Measurements from ENCODE around the gene SMC1A.
"Not testable (repeated sequence)": the region's sequence is repeated elsewhere in the genome, so short reads cannot be mapped to it uniquely, and the experiment has no call there.

Gene SMC1A

DNA sequence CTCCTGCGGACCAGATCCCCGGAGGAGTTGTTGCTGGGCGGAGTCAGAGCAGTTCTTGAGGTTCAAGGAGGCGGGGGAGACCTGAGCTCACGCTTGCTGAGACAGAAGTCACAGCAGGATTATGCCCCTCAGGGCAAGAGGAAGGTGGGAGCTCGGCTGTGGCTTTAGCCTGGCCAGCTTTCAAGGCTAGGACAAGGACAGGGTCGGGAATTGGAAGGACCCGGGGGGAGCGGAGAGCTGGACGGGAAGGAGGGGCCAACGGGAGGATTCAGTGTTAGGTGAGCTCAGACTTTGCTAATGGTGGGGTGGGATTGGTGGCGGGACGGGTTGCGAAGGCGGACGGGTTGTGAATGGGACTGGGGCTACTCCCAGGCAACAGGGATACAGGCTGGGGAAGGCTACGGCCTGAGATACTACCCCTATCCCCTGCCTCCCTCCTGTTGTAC lies 430 bp upstream of the SMC1A start, which contains the start of gene RIBC1:
Gene RIBC1, plus strand, starts transcription at position 13 of the 446 bp plus-strand sequence. CDS start 3,404 bp downstream, outside the sequence.
- DNase-seq (ENCODE audit: low read depth): no peak

DNA sequence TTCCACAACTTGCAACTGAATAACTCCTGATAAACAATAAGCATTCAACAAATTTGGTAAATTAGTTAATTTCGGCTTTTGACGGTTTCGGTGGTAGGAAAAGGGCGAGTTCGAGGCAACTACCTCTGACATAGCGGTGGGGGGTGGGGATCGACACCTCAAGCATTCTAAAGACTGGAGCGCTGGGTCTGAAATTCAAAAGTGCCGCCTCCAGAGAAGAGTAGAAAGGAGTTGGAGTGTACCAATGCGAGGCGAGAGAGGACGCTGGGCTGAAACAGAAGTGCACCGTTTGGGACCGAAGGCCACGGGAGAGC lies 725 bp downstream of the SMC1A start:
- DNase-seq (ENCODE audit: low read depth): peak; percentile 54

DNA sequence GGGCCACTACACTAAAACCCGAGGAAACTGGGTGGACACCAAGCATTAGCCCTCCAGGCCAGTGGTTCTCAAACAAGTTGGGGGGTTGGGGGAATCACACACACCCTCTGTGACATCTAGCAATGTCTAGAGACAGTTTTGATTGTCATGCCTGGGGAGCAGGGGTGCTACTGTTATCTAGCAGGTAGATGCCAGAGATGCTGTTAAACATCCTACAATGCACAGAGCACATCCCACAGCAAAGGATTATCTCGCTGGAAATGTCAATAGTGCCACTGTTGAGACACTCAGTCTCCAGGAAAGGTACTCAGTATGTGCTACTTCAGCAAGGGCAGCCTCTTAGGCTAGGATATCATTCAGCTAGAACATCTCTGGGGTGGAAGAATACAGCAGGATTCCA lies 1.3 kb downstream of the SMC1A start:
- DNase-seq (ENCODE audit: low read depth): no peak

DNA sequence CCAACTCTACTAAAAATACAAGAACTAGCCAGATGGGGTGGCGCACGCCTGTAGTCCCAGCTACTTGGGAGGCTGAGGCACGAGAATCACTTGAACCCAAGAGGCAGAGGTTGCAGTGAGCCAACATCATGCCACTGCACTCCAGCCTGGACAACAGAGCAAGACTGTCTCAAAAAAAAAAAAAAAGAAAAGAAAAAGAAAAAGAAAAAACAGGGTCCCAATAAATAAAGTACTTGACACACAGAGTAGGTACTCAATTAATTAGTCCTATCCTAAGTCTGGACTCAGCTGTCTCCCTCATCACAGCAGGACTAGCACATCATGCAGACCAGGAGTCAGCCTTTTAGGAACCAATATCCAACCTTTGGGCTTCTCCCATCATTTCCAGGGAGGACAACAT lies 2.1 kb downstream of the SMC1A start:
- not testable (repeated sequence) for DNase-seq (ENCODE audit: low read depth)

DNA sequence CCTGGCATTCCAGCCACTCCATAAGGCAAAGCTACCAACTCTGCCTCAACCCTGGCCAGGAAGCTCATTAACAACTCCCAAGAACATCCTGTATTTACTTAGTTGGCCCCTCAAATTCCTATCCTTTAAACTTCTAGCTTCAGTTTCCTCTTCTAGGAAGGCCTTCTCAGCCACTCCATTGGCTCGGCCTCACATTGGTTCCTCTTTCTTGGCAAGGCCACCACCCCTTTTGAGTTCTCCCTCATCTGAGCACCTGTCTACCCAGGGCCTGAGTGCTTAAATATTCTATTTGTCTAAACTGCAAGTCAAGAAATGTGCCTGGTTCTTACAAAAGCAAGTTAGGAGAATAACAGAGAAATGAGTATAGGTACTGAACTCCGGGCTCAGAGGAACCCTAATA lies 10.0 kb downstream of the SMC1A start:
- no peak for DNase-seq (ENCODE audit: low read depth)

DNA sequence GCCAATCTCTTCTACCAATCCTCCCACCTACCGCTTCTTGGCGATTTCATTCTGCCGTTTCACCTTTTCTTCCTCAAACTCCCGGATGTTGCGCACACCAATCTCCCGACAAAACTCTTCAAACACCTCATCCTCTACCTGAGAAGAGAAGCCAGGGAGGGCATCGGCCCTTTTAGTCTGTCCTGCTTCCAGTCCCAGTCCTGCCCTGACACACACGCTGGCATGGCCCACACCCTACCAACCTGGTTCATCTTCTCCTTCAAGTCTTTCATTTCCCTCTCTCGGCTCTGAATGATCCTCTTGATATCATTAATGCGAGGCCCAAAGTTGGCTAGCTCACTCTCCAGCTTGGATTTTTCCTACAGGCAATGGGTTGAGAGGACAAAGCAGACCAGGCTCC lies 18.9 kb downstream of the SMC1A start:
- DNase-seq (ENCODE audit: low read depth): no peak

DNA sequence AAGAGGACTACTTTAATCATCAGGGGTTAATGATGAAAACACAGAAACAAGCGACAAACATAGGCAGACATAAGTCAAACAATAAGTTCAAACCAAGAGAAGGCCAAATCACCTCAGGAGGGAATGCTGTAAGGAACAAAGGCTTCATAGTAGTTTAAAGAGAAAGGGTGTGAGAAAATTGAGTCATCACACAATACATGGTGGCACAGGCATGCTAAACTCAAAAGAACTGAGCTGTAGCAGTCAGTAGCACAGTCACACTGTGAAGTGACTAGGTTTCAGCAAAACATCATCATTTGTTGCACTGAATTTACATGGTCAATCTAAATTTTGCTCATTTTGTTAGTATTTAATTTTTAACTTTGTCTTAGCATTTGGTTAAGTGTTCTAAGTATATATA lies 24.2 kb downstream of the SMC1A start:
- DNase-seq (ENCODE audit: low read depth): no peak

DNA sequence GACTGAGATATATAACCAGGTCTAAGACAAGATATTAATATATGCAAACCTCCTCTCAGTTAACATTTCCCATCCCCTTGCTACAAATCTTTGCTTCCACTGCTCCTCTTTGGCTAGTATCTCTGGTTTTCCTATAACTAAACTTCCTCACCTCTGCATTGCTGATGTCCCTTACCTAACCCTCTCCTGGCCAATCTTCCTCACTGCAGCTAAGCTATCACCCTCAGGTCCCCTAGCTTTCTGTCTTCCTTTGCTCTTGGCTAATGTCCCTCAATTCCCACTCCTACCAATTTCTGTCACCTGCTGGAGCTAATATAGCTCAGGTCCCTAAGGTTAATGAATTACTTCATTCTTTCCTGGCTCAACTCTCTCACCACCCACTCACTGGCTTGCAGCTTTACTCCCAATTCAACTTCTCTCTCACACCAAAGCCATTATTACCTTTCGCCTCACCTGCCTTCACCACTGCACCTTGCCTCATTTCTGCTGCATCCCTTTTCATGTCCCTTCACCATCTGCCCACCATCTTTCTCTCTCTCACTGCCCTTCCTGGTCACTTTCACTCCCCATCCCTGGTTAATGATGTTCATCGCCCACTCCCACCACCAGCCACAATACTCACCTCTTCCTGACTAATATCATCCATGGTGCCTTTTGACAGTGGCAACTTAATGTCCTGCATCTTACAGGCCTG lies 26.7 kb downstream of the SMC1A start:
- no peak for DNase-seq (ENCODE audit: low read depth)

DNA sequence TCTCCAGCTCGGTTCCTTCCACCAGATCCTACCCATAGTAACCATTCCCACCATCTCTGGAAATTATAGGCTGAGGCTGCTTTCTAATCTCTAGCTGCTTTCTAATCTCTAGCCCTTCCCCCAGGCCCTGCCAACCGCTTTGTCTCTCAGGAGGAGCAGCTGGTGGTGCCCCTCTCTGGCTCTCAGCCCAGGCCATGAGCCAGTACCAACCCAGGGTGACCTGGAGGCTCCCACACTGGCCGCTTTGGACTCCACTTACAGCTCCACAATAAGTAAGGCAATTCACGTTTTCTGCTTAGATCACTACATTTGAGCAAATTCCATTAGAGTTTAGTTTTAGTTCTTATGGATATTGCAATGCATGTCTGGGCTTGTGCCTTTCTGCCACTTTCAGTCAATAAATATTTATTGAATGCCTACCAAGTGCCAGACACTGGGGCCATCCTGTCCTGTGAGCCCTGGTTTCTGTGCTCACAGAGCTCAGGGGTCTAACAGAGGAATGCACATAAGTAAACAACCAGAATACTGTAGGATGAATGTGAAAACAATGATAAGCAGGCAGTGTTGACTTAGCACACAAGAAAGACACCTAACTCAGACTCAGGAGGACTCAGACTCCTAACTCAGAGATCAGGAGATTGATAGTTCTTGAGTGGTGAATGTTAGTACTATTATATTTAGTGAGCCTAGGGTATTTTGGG lies 38.9 kb downstream of the SMC1A start:
- no peak for DNase-seq (ENCODE audit: low read depth)

DNA sequence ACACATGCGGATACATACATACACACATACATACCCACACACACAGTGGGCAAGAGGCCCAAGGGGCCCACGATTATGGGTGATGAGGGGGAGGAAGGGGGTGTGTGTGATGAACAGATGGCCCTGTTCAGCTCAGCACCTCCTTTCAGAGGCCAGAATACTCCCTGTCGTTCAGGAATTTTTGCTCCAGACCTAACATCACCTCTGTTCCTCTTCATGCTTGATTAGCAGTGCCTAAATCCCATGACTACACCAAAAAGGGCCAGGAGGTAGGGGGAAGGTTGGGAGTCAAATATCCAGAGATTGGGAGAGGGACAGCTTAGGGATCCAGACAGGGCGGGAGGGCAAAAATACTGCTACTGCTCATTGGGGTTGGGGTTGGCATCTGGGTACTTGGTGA lies 42.7 kb downstream of the SMC1A start:
- DNase-seq (ENCODE audit: low read depth): no peak

DNA sequence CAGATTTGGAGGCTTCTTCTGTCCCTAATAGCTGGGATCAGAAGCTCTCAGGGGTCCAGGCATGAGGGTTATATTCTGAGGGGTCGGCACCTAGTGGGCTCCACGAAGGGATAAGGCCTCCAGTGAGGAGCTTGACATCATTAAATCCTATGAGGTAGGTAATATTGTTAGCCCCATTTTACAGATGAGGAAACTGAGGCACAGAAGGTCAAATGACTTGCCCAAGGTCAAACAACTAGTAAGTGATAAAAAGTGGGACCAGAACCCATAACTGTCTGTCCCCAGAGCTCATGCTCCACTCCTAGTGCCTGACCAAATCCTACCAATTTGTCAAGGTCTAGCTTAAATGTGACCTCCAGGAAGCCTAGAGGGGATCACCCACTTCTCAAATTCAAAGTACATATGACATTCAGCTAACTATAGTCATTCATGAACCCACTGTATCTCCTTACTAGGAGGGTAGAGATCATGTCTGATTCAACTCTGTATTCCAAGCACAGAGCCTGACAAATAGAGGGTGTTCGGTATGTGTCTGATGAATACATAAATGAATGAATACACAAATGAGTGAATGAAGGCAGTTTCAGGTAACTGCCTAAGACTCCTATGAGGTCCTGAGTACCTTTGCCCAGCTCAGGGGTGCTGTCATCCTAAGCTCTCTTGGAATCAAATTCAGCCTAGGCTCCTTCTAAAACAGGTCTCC lies 43.3 kb downstream of the SMC1A start:
- DNase-seq (ENCODE audit: low read depth): no peak

DNA sequence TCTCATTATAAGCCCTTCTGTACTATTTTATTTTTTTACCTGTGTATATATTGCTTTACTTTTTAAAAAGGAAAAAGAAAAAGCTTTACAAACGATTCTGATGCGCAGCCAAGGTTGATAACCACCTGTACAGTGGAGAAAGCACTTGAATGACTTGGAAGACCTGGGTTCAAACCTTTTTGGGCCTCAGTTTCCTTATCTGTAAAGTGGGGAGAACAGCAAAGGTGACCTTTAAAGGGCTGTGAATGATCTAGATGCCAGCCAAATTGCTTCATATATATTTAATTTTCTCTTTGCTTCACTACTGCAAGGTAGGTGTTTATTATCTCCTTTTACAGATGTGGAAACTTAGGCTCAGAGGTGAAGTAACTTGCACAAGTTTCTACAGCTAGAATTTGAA lies 45.0 kb downstream of the SMC1A start:
- no peak for DNase-seq (ENCODE audit: low read depth)

DNA sequence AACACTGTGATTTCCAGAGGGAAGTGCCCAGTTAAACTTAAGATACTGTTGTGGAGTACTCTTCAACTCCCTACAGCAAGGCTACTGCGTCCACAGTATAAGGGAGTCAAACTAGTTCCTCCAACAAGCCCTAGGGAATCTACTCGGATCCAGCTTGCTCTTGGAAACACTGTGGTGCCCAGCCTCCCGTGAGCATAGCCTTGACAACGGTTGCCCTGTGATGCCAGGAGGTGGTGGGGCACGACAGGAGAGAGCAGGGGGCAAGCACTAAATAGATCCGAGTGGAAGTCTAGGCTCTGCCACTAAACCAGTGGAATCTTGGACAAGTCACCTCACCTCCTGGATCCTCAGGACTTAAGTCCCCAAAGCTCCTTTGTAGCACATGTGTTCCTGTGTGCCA lies 45.6 kb downstream of the SMC1A start:
- DNase-seq (ENCODE audit: low read depth): no peak

DNA sequence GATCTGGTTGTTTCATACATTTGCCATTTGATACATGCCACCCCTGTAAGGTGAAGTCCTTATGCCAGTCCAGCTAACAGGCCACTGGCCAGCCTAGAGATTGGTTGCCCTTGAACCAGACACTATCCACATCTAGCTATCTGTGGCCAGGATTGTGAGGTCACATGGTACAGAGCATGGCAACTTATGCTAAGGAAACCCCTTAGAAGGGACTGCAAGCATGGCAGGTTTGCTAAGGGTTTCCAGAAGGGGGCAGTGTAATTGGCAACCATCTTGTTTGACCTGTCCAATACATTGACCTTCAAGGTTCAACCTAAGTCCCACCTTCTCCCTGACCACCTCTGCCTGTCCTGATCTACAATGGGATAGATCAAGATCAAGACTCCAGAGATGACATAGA lies 47.5 kb downstream of the SMC1A start:
- DNase-seq (ENCODE audit: low read depth): no peak

DNA sequence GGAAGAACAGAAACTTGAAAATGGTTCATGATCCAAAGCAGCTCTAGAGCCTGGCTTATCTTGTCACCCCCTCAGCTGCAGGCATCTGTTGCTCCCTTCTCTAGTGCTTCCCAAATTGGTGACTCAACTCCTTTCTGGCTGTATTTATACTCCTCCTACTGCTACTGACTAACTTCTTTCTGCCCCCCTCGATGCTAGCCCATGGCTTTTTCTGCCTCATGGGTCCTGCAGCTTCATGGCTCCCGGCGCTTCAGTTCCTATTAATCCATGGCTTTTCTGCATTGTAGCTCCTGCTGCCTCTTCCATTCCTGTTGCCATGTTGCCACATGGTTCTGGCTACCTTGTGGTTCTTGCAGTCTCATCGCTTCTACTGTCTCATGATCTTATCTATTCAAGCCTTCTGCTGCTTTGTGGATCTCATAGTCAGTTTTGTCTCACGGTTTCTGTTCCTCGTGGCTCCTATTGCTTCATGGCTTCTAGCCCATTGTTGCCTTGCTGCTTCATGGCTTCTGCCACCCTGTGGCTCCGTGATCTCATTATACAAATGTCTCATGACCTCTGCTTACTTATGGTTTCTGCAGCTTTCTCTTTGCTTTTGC lies 48.1 kb downstream of the SMC1A start:
- DNase-seq (ENCODE audit: low read depth): no peak

DNA sequence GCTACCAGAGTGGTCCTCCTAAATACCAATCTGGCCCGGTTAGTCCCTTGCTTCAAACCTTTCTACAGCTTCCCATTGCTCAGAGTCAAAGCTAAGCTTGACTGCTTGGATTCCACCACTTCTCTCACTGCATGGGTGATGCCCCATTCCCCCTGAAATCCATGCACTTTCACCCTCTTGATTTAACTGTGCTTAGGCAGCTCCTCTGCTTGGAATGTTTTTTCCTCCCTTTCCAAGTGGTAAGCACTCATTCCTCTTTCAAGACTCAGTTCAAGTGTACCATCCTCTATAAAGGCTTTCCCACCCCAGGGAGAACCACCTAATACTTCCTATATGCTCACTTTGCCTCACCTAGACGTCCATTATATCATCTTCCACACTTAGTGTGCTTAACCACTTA lies 49.1 kb downstream of the SMC1A start:
- DNase-seq (ENCODE audit: low read depth): no peak

DNA sequence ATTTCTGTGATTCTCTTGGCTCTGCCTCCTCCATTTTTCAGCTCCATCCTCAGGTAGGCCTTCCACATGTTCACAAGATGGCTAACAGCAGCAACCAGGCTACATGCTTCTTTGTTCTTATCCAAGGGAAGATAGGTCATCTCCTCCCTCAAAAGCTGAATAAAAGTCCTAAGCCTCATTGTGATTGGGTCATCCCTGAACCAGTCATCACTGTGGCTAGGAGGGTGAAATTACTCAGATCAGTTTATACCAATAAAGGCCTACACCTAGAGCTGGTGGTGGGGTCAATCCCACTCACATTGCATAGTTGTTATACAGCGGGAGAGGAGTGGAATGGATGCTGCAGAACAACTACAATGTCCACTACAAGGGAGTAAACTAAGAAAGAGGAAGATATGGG lies 56.0 kb downstream of the SMC1A start:
- DNase-seq (ENCODE audit: low read depth): not testable (repeated sequence)

DNA sequence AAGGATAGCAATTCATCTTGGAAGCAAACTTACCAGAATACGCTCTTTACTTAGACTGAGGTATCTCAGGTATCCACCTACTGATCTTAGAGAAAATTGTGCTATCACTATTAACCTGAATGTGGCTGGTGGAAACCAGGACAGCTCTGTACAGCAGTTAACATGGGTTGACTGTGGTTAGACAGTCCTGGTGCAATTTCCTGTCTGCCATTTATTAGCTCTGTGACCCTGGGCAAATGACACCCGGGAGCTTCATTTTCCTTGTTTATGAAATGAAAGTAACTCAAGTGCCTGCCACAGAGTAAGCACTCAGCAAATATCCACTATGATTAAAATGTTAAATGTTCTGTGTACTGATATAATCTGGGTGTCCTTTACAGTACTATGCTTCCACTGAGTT lies 60.0 kb downstream of the SMC1A start:
- DNase-seq (ENCODE audit: low read depth): no peak

DNA sequence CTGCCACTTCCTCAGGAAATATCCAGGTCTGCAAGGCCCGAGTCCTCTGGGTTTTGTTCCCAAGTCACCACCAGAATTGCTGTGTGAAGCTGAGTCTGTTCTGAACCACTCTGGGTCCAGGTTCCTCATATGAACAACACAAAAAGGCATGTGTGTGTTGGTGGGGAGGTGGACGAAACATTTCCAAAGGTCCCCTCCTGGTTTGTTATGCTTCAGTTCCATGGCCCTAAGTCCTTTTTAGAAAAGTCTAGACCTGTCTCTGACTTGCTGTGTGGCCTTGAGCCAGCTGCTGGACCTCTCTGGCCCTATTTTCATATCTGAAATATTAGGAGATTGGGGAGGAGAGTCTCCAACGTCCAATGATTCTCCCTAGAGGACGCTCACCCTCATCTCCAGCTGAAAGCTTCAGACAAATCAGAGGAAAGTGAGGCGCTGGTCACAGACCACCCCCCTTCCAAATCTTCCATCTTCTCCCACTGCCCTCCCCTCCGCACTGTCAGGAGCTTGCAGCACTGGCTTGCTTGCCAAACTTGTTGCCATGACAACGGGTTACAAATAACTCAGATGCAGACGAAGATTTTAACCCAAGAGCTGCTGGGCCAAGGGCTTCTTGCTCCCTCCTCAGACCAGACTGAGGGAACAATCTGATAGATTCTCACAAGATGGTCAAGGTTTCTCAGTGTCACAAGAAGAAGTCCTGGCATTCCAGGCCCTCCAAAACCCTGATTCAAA lies 64.5 kb downstream of the SMC1A start:
- DNase-seq (ENCODE audit: low read depth): no peak

DNA sequence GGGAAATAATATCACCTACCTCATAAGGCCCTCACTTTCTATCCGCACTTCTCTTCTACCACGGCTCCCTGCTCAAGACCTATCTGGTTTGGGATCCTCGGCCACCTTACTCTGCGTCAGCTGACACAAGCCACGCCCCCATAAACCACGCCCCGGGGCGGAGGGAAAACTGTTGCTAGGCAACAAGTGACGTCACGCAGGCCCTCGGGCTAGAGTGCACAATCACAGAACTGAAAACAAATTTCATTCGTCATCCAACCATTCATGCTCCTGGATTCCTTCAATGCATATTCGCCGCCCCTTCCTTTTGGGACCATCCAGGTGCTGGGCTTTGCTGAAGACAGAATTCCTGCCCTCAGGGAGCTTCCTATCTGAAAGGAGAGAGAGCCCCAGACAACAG lies 66.3 kb downstream of the SMC1A start:
- no peak for DNase-seq (ENCODE audit: low read depth)

DNA sequence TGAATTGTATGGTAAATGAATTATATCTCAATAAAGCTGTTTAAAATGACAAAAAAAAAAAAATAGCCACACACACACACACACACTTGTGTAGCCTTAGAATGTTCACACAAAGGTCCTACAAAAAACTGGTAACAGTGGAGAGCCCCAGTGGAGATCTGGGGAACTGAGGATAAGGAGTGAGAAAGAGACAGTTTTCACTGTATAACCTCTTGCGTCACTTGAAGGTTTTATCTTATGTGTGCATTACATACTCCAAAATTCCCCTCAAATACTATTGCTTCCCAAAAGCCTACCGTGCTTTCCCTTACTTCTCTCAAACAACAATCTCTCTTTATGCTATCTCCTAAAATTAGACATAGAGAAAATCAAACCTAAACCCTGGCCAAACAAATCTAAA lies 67.8 kb downstream of the SMC1A start:
- DNase-seq (ENCODE audit: low read depth): no peak

DNA sequence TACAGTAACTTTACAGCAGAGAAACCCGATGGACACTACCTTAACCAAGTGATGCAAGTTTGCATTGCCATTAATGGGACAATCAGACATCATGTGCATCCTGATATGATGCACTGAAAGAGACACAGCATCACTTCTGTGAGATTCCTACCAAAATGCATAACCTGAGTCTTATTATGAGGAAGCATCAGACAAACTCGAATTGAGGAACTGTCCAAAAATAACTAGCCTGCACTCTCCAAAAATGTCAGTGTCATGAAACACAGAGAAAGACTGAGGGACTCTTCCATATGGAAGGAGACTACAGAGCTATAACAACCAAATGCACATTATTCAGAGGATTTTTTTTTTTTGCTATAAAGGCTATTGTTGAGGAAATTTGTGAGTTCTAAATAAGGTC lies 74.5 kb downstream of the SMC1A start:
- DNase-seq (ENCODE audit: low read depth): no peak

All from T follicular helper cell (primary cell).